Testis (tissue), 2 donors: ENCODE results near the gene TVP23C.
"Not testable (repeated sequence)": the region's sequence is repeated elsewhere in the genome, so short reads cannot be mapped to it uniquely, and the experiment has no call there.

Experiments
- CTCF ChIP-seq, 3 experiments: fragments of 450-650 bp in 2 of 3; fragments of 200-600 bp in 1 of 3; sonication (generic) in 1 of 3; IDR thresholded peaks; one replicate each; pipeline ENCODE4 v1.5.1; 2016 to 2019; ENCODE audit warnings: antibody characterized with exemption in 3 of 3, mild to moderate bottlenecking in 2 of 3, moderate library complexity in 1 of 3
- POLR2A ChIP-seq: fragments of 450-650 bp; IDR thresholded peaks from one replicate; pipeline ENCODE4 v1.6.1; 2017; ENCODE audit warnings: antibody characterized with exemption, mild to moderate bottlenecking, moderate library complexity

GRCh38 chr17:15581462-15581861, 18.2 kb upstream of the TVP23C start:
- not testable (repeated sequence) for TF ChIP-seq POLR2A; CTCF (IDR thresholded peaks at IDR 0.05)
